GM21576 (cell line): ENCODE data around the gene PXDN.

Source experiments
- ATAC-seq: cut with Tn5 transposase; IDR thresholded peaks from one replicate; pipeline ENCODE4 v1.9.1; 2021; ENCODE audit warnings: mild to moderate bottlenecking, moderate library complexity; ENCODE audit not compliant: unreplicated experiment

Gene PXDN

GRCh38 chr2:1586923-1587840 is 157.1 kb downstream of the PXDN start:
- no peak for ATAC-seq

GRCh38 chr2:1586251-1586922 is 157.9 kb downstream of the PXDN start:
- no peak for ATAC-seq

- no peak for ATAC-seq
These were observed 158.7 kb downstream of the PXDN start for GRCh38 chr2:1585635-1586034.

- ATAC-seq: no peak
These were observed 159.4 kb downstream of the PXDN start for GRCh38 chr2:1584691-1585485.

GRCh38 chr2:1584051-1584531 is 160.2 kb downstream of the PXDN start:
- ATAC-seq: no peak

- ATAC-seq: no peak
These were observed 161.4 kb downstream of the PXDN start for GRCh38 chr2:1582891-1583341.

- ATAC-seq: no peak
These were observed 162.2 kb downstream of the PXDN start for GRCh38 chr2:1581965-1582625.
